ENCODE data around the gene SLC6A20.

The SLC6A20 gene

DNA sequence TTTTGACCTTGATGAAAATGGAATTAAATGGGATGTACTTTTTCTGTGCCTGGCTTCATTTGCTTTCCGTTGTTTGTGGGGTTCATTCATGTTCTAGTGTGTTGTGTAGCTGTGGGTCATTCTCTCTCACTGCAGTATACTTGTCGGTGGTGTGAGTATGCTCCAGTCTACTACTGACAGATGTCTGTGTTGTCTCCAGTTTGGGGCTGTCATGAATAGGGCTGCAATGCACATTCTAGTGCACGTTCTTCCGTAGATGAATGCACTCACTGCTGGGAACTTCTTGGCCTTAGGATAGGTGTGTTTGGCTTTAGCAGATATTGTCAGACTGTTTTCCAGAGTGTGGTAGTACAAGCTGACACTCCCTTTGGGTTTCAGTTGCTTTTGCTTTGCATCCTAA lies 1.7 kb upstream of the SLC6A20 start:
- no peaks in the 10 kb centered on the region for H3K36me3 ChIP-seq
- no peak for TF ChIP-seq CTCF (IDR thresholded peaks at IDR 0.05; ENCODE audit: low read depth, low read length)
- peaks cover 33% of the 10 kb centered on the region for H3K27me3 ChIP-seq (ENCODE audit: insufficient read depth, low read depth, severe bottlenecking)
- no peak overlapping the region for H3K27ac ChIP-seq
- no peak for DNase-seq
- H3K4me3 ChIP-seq (ENCODE audit: low read depth, low read length), result no peak overlapping the region
- no peaks in the 10 kb centered on the region for H3K9me3 ChIP-seq (ENCODE audit: severe bottlenecking)

- Histone ChIP-seq H3K27me3 (ENCODE audit: insufficient read depth, low read depth, severe bottlenecking) (peaks cover 36% of the 10 kb centered on the region), H3K27ac (no peak overlapping the region), H3K9me3 (ENCODE audit: severe bottlenecking) (no peaks in the 10 kb centered on the region), H3K36me3 (no peaks in the 10 kb centered on the region), H3K4me3 (ENCODE audit: low read depth, low read length) (no peak overlapping the region)
- DNase-seq, result no peak
- TF ChIP-seq CTCF (IDR thresholded peaks at IDR 0.05; ENCODE audit: low read depth, low read length), result no peak
Measured at GRCh38 chr3:45796902-45797637, 734 bp upstream of the SLC6A20 start.

DNA sequence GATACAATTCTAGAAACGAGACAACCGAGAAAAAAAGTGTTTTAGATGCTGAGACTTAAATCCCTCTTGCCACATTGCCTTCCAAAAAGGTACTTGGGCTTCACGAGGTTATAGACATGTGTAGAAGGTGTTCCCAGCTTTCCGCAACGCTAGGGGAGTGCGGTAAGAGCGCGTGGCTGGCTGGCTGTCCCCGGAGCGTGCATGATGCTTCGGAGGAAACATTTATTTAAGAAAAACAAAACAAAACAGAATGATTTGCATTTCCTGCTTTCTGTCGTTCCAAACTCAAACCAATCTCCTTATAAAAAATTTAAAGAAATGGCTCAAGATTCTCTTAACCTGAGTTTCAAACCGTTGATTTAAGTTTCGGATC lies 841 bp downstream of the SLC6A20 start:
- H3K4me3 ChIP-seq (ENCODE audit: low read depth, low read length), result no peak overlapping the region
- H3K27ac ChIP-seq, result no peak overlapping the region
- no peak for TF ChIP-seq CTCF (IDR thresholded peaks at IDR 0.05; ENCODE audit: low read depth, low read length)
- no peaks in the 10 kb centered on the region for H3K9me3 ChIP-seq (ENCODE audit: severe bottlenecking)
- H3K27me3 ChIP-seq (ENCODE audit: insufficient read depth, low read depth, severe bottlenecking), result peaks cover 36% of the 10 kb centered on the region
- no peak for DNase-seq
- no peaks in the 10 kb centered on the region for H3K36me3 ChIP-seq

DNA sequence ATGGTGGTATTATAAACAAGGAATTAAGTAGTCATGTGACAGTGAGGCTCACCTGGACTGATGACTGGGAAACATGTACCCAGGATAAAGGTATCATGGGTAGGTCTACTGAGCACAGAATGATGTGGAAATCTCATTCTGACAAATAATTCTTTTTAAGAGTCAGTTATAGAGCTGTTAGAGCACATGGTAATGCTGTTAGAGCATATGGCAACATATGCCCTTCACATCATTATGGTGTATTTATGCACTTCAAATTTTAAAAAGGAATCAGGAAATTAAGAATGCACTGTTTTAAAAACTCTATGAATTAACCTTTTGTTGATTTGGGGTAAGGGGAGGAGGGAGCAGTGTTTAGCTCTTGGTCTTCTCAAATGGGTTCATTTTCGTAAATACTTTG lies 1.7 kb downstream of the SLC6A20 start:
- DNase-seq, result no peak
- TF ChIP-seq CTCF (IDR thresholded peaks at IDR 0.05; ENCODE audit: low read depth, low read length), result no peak
- Histone ChIP-seq H3K36me3 (no peaks in the 10 kb centered on the region), H3K9me3 (ENCODE audit: severe bottlenecking) (peaks cover 3% of the 10 kb centered on the region), H3K4me3 (ENCODE audit: low read depth, low read length) (no peak overlapping the region), H3K27me3 (ENCODE audit: insufficient read depth, low read depth, severe bottlenecking) (peaks cover 36% of the 10 kb centered on the region), H3K27ac (no peak overlapping the region)

DNA sequence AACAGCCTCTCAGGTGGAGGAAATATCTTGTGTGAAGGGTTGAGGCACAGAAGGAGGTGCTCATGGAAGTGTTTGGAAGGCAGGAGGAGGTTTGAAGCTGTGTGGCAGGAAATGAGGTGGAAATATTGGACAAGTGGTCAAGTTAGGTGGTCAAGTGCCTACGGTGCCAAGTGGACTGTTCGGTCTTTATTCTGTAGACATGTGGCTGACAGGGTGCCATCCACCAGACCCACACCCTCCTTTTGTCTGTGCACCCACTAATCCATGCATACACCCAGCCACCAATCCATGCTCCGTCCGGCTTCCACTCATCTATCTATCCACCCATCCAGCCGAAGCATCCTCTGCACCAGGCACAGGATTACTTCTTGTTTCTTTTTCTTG lies 2.2 kb downstream of the SLC6A20 start:
- Histone ChIP-seq H3K27me3 (ENCODE audit: insufficient read depth, low read depth, severe bottlenecking) (peaks cover 36% of the 10 kb centered on the region), H3K9me3 (ENCODE audit: severe bottlenecking) (peaks cover 4% of the 10 kb centered on the region), H3K27ac (no peak overlapping the region), H3K4me3 (ENCODE audit: low read depth, low read length) (no peak overlapping the region), H3K36me3 (no peaks in the 10 kb centered on the region)
- DNase-seq, result no peak
- no peak for TF ChIP-seq CTCF (IDR thresholded peaks at IDR 0.05; ENCODE audit: low read depth, low read length)

All from WERI-Rb-1 (cell line).